Kidney epithelial cell (primary cell): ENCODE results near the gene DLGAP4. TPM values are rescaled to one million over a fixed set of nuclear protein-coding genes. Genes with fewer than 3 reads are reported as not detected.

ENCODE experiments used
- DNase-seq: peaks from one replicate; pipeline ENCODE4 v3.0.0-alpha.2; 2010; ENCODE audit warnings: low read depth
- H3K27me3 ChIP-seq: 2 replicates; pipeline ENCODE4 v1.6.0; 2011; ENCODE audit warnings: low read length; ENCODE audit not compliant: control insufficient read depth, insufficient read depth
- H3K36me3 ChIP-seq: 2 replicates; pipeline ENCODE4 v1.5.1; 2011; ENCODE audit warnings: low read length; ENCODE audit not compliant: control insufficient read depth, insufficient read depth
- H3K4me3 ChIP-seq: 2 replicates; pipeline ENCODE4 v1.5.1; 2011; ENCODE audit warnings: low read depth, mild to moderate bottlenecking, control low read depth, low read length
- total RNA-seq: library from RNA; depleted of rRNA; stranded (reverse); fragments of >200 nt; gene quantifications from 2 replicates; pipeline ENCODE4 v1.2.3, GENCODE V29; 2015
- TF ChIP-seq, protein P1 (sequence below): IDR thresholded peaks from 2 replicates; pipeline ENCODE4 v1.5.1; 2011; ENCODE audit warnings: mild to moderate bottlenecking, moderate library complexity, low read length, control low read depth, inconsistent platforms; ENCODE audit not compliant: insufficient read depth, poor library complexity, severe bottlenecking

DLGAP4 gene
- total RNA-seq, 1 donor from 2014 or later = 78.4 TPM

GRCh38 chr20:36298795-36299339 lies 7.3 kb upstream of the DLGAP4 start:
- Histone ChIP-seq H3K27me3 (peaks cover 17% of the 10 kb centered on the region), H3K36me3 (no peaks in the 10 kb centered on the region), H3K4me3 (no peak overlapping the region)
- TF ChIP-seq, protein P1, sequence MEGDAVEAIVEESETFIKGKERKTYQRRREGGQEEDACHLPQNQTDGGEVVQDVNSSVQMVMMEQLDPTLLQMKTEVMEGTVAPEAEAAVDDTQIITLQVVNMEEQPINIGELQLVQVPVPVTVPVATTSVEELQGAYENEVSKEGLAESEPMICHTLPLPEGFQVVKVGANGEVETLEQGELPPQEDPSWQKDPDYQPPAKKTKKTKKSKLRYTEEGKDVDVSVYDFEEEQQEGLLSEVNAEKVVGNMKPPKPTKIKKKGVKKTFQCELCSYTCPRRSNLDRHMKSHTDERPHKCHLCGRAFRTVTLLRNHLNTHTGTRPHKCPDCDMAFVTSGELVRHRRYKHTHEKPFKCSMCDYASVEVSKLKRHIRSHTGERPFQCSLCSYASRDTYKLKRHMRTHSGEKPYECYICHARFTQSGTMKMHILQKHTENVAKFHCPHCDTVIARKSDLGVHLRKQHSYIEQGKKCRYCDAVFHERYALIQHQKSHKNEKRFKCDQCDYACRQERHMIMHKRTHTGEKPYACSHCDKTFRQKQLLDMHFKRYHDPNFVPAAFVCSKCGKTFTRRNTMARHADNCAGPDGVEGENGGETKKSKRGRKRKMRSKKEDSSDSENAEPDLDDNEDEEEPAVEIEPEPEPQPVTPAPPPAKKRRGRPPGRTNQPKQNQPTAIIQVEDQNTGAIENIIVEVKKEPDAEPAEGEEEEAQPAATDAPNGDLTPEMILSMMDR = no peak
- no peak for DNase-seq

DNA sequence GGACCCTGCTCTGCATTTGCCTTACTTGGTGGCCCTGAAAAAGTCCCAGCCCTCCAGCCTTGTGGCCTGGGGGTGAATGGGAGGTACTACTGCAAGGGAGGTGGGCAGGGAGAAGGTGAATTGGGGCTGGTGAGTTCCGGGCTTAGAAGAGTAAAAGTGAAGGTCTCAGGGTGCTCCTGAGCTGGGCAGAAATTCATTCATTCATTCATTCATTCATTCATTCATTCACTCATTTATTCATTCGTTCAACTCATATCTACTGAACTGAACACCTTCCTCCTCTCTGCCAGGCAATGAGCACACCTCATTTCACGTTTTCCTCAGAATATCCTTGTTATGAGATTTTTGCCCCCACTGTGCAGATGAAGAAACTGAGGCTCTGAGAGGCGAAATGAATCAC lies 6.7 kb upstream of the DLGAP4 start:
- no peak for DNase-seq
- TF ChIP-seq, protein P1 = no peak
- Histone ChIP-seq H3K36me3 (no peaks in the 10 kb centered on the region), H3K4me3 (no peak overlapping the region), H3K27me3 (peaks cover 19% of the 10 kb centered on the region)

DNA sequence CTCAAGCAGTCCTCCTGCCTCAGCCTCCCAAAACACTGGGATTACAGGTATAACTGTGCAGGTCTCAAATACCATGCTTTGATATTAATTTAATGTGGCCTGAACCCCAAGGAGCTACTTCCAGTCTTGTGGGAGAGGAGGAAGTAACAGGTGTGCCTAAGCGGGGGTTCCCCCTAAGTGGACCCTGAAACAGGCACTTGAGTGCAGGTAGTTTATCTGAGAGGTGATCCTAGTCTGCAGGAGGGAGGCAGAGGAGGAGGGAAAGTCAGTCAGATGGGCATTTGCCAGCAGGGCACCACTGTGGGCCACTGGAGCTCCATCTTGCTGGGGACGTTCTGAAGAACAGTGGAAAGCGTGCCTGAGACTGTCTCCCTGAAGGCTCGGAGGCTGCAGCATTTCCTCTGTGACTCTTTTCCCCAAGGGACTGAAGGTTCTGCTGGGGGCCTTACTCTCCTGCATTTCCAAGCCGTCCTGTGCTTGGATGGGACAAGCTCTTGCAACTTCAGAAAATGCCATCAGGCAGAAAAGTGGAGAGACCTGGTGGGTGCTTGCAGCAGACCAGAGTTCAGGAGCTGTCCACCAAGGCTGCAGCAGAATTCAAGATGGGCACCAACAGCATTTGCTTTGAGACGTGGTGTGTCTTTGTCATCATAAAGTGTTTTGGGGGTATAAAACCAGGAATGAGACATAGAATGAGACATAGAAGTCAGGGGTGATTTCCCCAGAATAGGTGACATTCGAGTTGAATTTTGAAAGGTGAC lies 4.6 kb upstream of the DLGAP4 start:
- no peak for DNase-seq
- H3K27me3 ChIP-seq = peaks cover 33% of the 10 kb centered on the region
- TF ChIP-seq, protein P1 = no peak
- H3K36me3 ChIP-seq = no peaks in the 10 kb centered on the region
- no peak overlapping the region for H3K4me3 ChIP-seq

DNA sequence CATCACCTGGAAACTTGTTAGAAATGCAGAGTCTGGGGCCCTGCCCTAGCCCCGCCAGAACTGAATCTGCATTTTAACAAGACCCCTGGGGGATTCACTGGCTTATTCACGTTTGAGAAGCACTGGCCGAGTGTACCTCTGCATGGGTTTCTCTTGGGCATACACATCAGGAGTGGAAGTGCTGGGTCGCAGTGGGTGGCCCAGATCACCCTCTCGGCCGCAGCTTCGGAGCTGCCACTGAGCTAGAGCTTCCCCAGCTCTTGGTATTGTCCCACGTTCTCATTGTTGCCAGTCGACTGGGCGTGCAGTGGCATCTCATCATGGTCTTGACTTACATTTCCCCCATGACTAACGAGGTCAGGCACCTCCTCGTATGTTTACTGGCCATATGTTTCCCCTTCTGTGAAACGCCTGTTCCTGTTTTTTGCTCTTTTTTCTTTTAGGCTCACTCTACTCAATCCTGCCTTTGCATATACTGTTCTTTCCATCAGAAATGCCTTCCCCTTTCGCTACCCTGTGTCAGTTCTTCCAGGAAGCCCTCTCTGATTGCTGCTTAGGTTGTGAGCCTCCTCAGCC lies 3.0 kb upstream of the DLGAP4 start:
- DNase-seq = no peak
- Histone ChIP-seq H3K4me3 (no peak overlapping the region), H3K36me3 (no peaks in the 10 kb centered on the region), H3K27me3 (peaks cover 49% of the 10 kb centered on the region)
- TF ChIP-seq, protein P1 = no peak

- Histone ChIP-seq H3K36me3 (no peaks in the 10 kb centered on the region), H3K4me3 (no peak overlapping the region), H3K27me3 (peaks cover 53% of the 10 kb centered on the region)
- no peak for DNase-seq
- TF ChIP-seq, protein P1 = no peak
Observed at GRCh38 chr20:36303831-36304230, 2.3 kb upstream of the DLGAP4 start.
